HG03108 (cell line): ENCODE measurements around the gene MPIG6B.

Experiments
- ATAC-seq: cut with Tn5 transposase; IDR thresholded peaks from one replicate; pipeline ENCODE4 v1.9.1; 2021; ENCODE audit warnings: moderate library complexity; ENCODE audit not compliant: unreplicated experiment

The MPIG6B gene

GRCh38 chr6:31723245-31723979 lies at the start of gene MPIG6B:
TSS of gene MPIG6B (plus strand) at chr6:31723373. CDS start at chr6:31723384, 11 bp downstream.
- no peak for ATAC-seq

- no peak for ATAC-seq
These were observed 46.8 kb upstream of the MPIG6B start for GRCh38 chr6:31676322-31676903.

- ATAC-seq: no peak
These were observed 46.3 kb upstream of the MPIG6B start for GRCh38 chr6:31676904-31677303.

- no peak for ATAC-seq
These were observed 45.2 kb upstream of the MPIG6B start for GRCh38 chr6:31677955-31678354.

- peak; percentile 48 for ATAC-seq
These were observed 42.7 kb upstream of the MPIG6B start, which contains the start of gene LY6G5C for GRCh38 chr6:31680226-31681134. TSS of gene LY6G5C (minus strand) at chr6:31681067. CDS start at chr6:31680373, 694 bp downstream.

GRCh38 chr6:31681135-31681671 lies 42.0 kb upstream of the MPIG6B start:
- no peak for ATAC-seq

GRCh38 chr6:31683591-31683990 lies 39.6 kb upstream of the MPIG6B start:
- no peak for ATAC-seq

- ATAC-seq: no peak
These were observed 36.7 kb upstream of the MPIG6B start for GRCh38 chr6:31686483-31686882.

- no peak for ATAC-seq
These were observed 35.9 kb upstream of the MPIG6B start for GRCh38 chr6:31687321-31687720.

- no peak for ATAC-seq
These were observed 35.1 kb upstream of the MPIG6B start for GRCh38 chr6:31687860-31688693.

GRCh38 chr6:31689249-31690110 lies 33.7 kb upstream of the MPIG6B start:
- no peak for ATAC-seq

GRCh38 chr6:31690231-31691077 lies 32.7 kb upstream of the MPIG6B start:
- ATAC-seq: no peak

GRCh38 chr6:31691078-31691463 lies 32.1 kb upstream of the MPIG6B start:
- ATAC-seq: no peak

GRCh38 chr6:31691564-31692108 lies 31.5 kb upstream of the MPIG6B start:
- ATAC-seq: no peak

- no peak for ATAC-seq
These were observed 30.8 kb upstream of the MPIG6B start for GRCh38 chr6:31692353-31692752.

GRCh38 chr6:31692886-31693285 lies 30.3 kb upstream of the MPIG6B start:
- ATAC-seq: no peak

GRCh38 chr6:31693535-31693934 lies 29.6 kb upstream of the MPIG6B start:
- no peak for ATAC-seq

GRCh38 chr6:31697555-31697954 lies 25.6 kb upstream of the MPIG6B start:
- ATAC-seq: no peak
